GM19025 (cell line): ENCODE data around the gene MXRA7.

Experiments
- ATAC-seq: cut with Tn5 transposase; IDR thresholded peaks from one replicate; pipeline ENCODE4 v1.9.1; 2021; ENCODE audit warnings: mild to moderate bottlenecking, low read depth, moderate library complexity; ENCODE audit not compliant: unreplicated experiment

MXRA7 gene

GRCh38 chr17:76681222-76682137 is 29.3 kb downstream of the MXRA7 start:
- no peak for ATAC-seq

DNA sequence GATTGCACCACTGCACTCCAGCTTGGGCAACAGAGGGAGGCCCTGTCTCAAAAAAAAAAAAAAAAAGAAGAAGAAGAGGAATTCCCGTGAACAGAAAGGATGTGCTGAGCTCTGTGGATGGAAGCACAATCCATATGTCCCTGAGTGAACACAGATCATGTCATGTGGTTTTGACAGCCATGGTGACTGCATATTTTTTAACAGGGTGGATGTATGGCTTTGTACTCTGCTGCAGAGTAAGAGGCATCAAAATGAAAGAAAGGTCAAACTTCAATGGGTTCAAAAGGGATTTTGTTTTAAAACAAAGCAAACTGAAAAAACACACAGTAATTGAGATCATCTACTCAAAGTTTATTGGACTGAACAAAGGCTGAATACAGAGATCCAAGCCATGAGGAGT is 31.5 kb downstream of the MXRA7 start:
- no peak for ATAC-seq

- no peak for ATAC-seq
Observed at GRCh38 chr17:76678330-76678729, 32.4 kb downstream of the MXRA7 start.

DNA sequence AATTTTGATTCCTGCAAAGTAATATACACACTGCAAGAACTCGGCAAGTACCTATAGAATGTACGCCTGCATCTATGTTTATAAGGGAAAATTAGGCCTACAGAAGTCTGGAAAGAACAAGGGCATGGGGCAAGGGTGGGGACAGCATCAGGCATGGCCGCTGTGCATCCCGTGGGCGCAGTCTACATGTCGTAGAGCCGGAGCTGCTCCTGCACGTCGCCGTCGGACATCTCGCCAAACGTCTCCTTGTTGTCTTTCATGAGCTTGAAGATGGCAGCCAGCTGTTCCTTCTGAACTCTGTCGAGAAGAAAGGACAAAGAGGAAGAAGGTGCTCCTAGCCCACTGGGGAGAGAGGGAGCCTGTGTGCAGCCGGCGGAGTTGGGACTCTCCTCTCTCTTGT is 33.4 kb downstream of the MXRA7 start:
- ATAC-seq: no peak

DNA sequence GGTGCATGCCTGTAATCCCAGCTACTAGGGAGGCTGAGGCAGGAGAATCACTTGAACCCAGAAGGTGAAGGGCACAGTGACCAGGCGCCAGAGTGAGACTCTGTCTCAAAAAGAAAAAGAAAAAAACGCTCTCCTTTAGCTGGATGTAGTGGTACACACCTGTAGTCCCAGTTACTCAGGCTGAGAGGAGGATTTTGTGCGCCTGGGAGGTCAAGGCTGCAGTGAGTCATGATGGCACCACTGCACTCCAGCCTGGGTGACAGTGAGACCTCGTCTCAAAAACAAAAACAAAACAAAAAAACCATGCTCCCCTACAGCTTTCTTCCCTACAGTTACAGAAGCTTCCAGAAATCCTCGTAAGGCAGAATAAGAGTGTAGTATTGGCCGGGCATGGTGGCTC is 34.1 kb downstream of the MXRA7 start:
- ATAC-seq: no peak

DNA sequence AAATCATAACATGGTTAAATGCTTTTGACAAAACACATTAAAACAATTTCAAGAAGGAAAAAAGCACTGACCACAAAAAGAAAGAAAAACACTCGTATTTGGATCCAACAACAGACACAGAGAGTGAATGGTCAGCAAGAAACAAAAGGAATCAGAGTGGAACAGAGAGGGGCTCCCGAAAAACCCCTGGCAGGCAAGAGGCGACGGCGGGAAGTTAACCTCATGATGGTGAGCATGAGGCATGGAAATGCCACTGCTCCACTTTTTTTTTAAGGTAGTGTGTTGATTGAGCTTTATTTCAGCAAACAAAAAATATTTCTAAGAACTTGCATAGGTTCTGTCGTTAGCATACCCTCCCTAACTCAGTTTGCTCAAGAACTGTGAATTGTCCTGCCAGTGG is 35.1 kb downstream of the MXRA7 start:
- no peak for ATAC-seq

- ATAC-seq: no peak
Observed at GRCh38 chr17:76674600-76674999, 36.2 kb downstream of the MXRA7 start.

GRCh38 chr17:76673729-76674128 is 37.0 kb downstream of the MXRA7 start:
- ATAC-seq: no peak

- ATAC-seq: no peak
Observed at GRCh38 chr17:76672892-76673291, 37.9 kb downstream of the MXRA7 start.

- ATAC-seq: no peak
Observed at GRCh38 chr17:76672270-76672851, 38.4 kb downstream of the MXRA7 start.

GRCh38 chr17:76671912-76672262 is 38.9 kb downstream of the MXRA7 start:
- peak; percentile 12 for ATAC-seq

DNA sequence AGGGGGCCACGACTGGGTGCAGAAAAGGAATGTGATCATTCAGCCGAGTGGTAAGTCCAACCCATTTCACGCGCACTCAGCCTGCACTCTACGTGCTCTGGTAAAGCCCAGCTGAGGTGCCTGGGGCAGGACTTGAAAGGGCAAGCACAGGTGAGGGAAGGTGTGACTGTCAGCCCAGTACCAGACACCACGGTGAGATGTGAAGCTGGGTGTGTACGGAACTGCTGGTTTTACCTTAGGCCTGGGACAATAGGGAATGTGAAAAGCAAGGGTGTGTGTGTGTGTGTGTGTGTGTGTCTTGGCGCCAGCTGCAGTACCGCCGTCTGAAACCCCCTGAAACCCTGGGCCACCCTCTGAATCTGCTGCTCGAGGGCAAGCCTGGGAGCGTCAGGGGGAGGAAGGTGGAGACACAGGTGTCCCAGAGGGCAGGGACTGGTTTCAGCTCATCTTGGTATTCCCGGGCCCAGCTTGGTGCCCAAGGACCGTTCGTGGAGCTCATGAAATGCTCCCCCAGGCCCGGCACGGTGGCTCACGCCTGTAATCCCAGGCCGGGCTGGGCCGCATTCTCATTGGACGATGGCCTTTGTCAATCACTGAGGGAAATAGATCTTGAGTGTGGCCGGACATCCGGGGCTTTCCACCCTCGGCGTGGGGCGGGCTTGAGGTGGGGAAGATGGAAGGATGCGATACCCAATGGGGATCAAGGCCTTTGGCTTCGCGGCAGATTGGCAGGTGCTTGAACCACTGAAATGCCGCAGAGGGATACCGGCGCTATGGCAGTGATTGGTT is 39.4 kb downstream of the MXRA7 start:
- peak; percentile 98 for ATAC-seq

GRCh38 chr17:76670718-76671122 is 40.0 kb downstream of the MXRA7 start:
- no peak for ATAC-seq

DNA sequence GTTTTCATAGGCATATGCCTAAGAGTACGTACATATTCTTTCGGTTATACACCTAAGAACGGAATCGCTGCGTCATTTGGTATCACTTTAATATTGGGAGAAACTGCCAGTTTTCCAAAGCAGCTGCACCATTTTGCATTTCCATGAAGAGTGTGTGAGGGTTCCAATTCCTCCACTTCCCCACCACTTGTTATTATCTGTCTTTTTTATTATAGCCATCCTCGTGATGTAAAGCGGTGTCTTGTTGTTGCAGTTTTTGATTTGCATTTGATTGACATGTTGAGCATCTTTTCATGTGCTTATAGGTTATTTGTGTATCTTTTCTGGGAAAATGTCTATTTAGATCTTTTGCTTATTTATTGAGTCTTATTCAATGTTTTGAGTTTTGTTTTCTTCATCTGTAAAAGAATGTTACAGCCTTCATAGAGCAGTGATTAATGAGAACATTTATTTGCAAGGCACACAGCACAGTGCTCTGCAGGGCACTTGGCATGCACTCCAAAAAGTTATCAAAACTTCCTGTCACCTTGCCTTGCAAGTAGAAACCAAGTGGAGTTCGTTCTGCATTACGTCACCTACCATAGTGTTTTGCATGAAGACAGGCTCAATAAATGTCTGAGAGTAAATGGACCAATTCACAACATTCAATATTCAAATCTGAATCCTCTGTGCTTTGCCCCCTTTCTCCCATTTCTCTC is 40.6 kb downstream of the MXRA7 start:
- ATAC-seq: no peak

- no peak for ATAC-seq
Observed at GRCh38 chr17:76667786-76668453, 42.8 kb downstream of the MXRA7 start.

GRCh38 chr17:76667491-76667755 is 43.3 kb downstream of the MXRA7 start:
- ATAC-seq: no peak

DNA sequence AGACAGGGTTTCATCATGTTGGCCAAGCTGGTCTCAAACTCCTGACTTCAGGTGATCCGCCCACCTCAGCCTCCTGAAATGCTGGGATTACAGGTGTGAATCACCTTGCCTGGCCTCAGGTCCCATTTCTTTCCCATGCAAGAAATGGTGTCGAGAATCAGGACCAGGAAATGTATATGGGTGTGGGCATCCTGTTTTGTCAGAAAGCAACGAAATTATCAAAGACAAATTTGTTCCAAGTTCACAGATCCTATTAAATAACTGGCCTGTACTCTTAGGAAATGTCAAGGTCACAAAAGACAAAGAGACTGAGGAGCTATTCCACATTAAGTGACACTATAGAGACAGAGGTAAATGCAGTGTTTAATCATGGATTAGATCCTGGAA is 50.1 kb downstream of the MXRA7 start:
- no peak for ATAC-seq

GRCh38 chr17:76659928-76660655 is 50.7 kb downstream of the MXRA7 start:
- no peak for ATAC-seq

GRCh38 chr17:76658242-76658662 is 52.5 kb downstream of the MXRA7 start:
- ATAC-seq: no peak
